Hematopoietic multipotent progenitor cell treated with erythropoietin and hydrocortisone succinate and interleukin-3 and kit ligand, for 6 days (in vitro differentiated cells): ENCODE results near the gene GOLGA3.
"Not testable (repeated sequence)": the region's sequence is repeated elsewhere in the genome, so short reads cannot be mapped to it uniquely, and the experiment has no call there.

Experiments used
- DNase-seq: peaks from one replicate; pipeline ENCODE4 v3.0.0-alpha.2; 2015

The GOLGA3 gene

DNA sequence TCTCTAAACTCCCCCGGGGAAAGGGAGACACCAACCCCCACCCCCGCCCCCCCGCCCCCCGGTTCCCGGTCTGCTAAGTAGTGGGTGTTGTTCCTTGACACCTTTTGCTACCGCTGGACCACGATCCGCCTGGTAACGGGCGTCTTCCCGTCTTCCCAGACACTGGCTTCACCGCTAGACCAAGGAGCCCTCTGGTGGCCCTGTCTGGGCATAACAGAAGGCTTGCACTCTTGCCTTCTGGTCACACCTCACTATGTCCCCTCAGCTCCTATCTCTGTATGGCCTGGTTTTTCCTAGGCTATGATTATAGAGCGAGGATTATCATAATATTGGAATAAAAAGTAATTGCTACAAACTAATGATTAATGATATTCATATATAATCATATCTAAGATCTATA lies 19.3 kb downstream of the GOLGA3 start:
- DNase-seq, result peak; percentile 53

DNA sequence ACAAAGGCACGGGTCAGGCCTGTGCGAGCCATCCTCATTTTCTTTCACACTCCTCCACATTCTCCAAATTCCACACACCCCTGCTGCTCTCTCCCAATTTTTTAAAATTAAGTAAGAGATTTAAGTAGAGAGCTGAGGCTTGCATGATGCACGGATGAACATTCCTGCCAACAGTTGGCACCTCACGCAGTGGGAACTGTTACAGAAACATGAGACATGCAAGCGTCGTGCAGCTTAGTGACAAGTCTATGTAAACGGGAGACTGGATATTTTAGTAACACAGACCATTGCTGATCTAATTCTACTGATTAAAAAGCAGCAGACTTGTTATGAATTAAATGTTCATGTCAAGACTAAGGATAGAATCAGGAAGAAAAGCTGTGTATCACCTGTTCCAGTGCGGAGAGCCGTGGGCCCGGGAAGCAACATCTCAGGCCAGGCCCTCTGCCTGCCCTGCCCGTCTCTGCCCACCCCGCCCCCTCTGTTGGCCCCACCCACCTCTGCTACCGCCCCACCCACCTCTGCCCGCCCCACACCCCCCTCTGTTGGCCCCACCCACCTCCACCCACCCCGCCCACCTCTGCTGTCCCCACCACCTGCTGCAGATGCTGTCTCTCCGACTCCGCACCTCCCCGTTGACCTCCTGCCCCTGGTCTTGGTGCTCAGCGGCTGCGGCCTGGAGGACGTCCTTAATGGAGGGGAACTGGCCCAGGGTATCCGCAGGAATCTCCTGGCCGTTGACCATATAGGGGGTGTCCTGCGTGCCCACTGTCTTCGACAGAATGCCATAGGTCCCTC lies 21.2 kb downstream of the GOLGA3 start:
- peak; percentile 57 for DNase-seq

DNA sequence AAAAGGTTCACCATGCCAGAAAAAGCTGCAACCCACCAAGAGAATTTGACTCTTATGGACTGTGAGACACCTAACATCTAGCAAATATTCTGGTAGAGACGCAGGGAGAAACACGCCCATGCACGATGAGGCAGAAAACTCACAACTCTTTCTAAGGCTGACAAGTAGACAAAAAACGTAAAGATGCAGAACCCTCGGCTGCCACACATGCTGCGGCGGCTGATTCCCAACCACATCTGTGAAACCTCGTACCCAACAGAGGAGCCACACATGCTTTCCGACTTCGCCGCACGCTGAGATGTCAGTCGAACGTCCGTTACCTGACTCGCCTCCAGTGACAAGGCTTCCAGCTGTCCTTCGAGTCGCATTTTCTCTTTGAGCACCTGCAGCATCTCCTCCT lies 21.8 kb downstream of the GOLGA3 start:
- DNase-seq, result no peak

DNA sequence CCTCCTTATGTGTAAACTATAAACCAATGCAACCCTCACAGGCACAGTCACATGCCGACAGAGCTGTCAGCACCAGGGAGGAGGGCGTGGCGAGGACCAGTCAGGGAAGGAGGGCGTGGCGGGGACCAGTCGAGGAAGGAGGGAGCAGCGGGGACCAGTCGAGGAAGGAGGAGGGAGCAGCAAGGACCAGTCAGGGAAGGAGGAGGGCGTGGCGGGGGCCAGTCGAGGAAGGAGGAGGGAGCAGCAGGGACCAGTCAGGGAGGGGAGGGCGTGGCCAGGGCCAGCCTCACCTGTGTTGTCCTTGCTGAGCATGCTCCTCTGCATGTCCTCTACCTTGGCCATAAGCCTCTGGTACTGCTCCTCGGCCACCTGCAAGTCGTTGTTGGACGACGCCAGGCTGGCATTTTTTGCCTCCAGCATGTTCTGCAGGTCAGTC lies 24.2 kb downstream of the GOLGA3 start:
- peak; percentile 26 for DNase-seq

DNA sequence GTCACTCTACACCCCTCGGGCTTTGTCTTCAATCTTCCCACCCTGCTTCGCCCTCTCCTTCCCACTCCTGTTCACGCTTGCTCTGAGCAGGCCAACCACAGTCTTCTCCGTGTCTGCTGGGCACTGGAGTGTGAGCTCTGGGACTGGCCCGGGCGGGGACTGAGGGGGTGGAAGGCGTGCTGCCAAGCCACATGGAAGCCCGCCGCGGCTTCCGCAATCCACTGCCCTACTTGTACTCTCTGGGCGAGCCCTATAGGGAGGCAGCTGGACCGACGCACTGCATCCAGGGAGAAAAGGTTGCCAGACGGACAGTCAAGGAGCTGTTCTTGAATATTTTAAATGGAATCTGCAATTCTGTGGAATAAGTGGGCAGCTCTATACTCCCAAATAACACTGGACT lies 24.8 kb downstream of the GOLGA3 start:
- DNase-seq, result no peak

DNA sequence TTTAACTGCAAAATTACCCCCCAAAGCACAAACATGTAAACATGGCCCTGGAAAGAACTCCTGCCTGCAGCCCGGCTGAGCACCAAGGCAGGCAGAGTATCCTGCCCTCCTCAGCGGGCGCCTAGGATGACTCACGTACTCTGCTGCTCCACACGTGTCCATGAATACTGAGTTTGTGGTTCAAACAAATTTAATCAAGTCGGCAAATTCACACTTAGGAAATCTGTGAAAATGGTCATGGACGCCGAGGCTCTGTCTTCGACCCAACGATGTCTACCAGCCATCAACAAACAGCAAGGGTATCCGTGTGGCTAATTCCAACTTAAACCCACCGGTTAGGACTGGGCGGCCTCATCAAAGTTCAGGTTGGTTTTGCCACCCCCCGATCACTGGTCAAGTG lies 25.5 kb downstream of the GOLGA3 start:
- no peak for DNase-seq

DNA sequence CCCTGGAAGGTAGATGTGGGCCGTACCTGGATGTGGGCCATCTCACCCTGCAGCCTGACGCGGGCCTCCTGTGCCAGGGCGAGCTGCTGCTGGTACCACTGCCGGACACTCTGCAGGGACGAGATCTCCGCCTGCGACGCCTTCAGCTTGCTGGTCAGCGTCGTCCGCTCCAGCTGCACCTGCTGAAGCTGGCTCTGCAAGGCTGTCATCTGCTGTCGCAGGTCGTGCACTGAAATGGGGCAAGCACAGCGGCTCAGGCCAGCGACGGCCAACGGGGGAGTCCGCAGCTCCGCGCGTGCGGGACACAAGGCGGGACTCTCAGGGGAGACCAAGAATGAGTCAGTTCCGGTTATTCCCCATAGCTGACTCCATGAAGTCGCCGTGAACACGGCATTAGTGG lies 26.9 kb downstream of the GOLGA3 start:
- no peak for DNase-seq

DNA sequence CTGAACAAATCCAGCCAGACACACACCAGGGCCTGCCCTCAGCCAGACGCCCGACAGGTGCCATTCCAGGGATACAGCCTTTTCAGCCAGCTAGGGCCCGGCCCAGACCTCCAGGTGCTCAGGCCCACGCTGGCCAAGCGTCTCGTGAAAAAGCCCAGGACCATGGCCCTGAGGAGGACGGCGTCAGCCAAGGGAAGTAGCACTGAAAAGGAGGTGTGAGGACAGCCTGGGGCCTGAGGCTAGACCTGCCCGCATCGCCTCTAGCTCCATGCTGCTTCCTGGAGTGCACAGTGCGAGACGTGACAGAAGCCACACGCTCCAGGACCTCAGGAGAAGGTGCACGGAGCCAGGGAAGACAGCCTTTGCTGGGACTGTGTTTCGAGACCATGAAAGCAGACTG lies 29.8 kb downstream of the GOLGA3 start:
- DNase-seq, result no peak

DNA sequence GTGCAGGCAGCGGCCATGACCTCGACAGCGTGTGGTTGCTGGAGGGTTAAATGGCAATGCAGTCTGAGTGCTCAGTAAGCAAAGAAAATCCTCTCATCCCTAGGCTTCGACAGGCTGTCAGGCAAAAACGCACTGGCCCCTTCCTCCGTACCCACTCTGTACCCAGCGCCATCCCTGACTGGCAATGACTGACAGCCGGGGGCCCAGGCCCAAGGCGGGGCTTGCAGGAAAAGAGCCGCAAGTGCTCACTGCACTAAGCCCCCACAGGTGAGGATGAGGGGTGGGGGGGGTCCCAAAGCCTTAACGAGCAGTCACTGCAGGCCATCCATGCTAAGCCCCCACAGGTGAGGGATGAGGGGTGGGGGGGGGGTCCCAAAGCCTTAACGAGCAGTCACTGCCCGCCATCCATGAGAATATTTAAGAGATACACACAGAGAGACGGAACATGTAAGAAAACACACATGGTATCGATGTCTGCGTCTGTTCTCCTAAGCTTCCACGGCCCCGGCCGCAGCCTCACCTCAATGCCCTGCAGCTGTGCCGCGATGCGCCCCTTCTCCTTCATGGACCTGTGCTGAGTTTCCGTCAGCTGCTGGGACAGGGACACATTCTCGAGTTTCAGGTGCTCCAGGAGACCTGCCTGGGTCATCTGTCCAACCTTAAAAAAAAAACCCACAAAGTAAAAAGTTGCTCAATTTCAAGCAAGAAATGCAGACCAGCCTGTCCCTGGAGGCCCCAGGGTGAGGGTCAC lies 30.7 kb downstream of the GOLGA3 start:
- no peak for DNase-seq

DNA sequence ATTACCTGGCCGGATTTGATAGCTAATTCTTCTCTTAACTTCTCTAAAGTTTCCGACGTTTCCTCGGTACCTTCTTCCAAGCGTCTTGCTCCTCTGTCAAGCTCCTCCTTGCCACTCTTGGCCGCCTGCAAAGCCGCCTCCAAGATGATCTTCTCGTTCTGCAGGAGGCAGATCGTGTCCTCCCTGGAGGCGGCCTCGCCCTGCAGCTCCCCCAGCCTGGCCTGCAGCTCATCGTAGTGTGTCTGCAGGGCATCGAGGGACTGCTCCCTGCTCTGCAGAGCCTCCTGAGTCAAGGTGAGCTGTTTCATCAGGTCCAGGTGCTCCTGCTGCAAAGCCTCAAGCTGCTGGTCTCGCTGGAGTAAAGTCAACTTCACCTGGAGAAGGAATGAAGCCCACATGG lies 32.8 kb downstream of the GOLGA3 start:
- no peak for DNase-seq

DNA sequence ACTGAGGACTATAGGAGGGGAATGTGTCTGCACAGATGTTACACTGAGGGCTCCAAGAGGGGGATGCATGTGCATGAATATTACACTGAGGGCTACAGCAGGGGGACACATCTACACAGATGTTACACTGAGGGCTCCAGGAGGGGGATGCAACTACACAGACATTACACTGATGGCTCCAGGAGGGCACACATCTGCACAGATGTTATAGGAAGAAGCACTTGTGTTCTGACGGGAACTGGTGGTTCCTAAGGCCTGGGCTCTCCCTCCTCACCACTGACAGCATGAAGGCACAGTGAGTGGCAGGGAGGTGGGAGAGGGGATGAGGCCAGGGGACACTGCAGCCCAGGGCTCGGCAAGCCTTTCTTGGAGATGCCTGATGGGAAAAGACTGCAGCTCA lies 36.7 kb downstream of the GOLGA3 start:
- DNase-seq, result not testable (repeated sequence)

DNA sequence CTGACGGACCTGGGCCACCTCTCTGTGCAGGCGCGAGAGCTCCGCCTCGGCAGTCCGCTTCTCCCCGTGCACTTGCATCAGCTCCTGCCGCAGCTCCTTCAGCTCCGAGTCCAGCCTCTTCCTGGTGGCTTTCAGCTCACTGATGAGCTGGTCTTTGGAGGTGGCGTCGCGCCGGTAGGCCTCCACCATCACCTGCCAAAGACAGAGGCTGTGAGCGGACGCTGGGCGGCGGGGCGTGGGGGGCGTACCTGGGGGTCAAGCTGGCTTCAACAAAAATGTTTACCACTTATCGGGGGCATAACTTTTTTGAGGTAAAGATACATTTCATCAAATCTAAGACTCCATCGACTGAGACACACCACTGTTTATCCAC lies 39.6 kb downstream of the GOLGA3 start:
- DNase-seq, result no peak

DNA sequence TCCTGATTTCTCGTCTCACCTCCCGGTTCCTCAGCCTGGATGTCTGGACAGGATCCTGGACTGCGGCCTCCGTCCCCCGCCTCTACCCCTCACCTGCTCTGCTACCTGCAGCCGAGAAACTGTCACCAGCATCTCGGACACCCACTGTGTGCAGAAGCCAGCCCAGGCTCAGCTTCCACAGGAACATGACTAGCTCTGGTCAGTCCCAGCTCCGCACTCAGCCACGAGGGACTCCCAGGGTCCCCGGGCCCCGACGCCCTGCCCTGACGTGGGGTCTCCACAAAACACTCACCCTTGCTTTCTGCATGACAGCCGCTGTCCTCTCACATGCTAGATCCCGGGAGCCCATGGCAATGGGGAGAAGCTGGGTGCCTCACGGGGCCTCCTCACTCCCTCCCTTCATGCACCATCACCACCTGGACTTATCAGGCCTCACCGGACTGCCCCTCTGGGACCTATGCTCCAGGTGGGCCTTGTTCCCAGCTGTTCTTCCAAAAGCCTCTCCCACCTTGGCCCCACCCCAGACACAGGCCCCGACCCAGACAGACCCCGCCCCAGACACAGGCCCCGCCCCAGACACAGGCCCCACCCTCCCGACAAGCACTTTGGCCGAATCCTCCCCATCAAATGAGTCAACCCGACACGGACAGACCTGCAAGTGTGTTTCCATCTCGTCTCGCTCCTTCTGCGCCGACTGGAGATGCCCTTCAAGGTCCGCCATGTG lies 40.1 kb downstream of the GOLGA3 start:
- DNase-seq, result no peak

DNA sequence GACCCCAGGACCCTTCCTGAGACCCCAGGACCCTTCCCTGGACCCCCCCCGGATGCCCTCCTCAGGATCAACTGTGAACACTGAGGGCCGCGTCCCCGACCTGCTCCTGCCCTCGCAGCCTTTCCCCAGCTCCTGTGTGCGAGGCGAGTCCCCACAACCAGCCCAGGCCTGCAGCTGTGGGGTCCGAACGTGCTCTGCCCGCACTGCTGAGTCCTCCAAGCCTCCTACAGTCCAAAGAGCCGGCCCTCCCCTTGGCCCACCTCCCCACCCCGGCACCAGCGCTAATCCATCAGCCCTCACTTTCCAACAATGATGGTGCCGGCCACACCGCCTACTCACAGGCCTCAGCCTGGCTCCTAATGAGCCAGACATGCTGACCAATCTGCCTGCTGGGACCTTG lies 40.8 kb downstream of the GOLGA3 start:
- no peak for DNase-seq

DNA sequence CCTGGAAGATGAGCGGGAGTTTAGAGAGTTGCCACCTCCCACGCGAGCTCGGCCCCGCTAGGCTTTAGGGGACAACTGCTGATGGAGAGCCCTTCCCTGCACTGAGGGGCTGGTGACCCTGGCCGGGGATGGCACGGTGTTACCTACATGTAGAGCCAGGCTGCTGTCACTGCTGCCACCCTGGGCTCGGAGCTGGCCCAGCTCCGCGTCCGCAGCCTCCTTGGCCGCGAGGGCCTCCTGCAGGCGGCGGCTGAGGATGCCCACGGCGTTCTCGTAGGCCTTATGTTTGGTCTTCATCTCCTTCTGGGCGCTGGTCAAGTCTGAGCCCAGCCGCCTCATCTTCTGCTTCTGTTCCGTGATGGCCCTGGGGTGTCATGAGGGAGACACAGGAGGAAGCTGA lies 42.5 kb downstream of the GOLGA3 start:
- DNase-seq, result no peak

DNA sequence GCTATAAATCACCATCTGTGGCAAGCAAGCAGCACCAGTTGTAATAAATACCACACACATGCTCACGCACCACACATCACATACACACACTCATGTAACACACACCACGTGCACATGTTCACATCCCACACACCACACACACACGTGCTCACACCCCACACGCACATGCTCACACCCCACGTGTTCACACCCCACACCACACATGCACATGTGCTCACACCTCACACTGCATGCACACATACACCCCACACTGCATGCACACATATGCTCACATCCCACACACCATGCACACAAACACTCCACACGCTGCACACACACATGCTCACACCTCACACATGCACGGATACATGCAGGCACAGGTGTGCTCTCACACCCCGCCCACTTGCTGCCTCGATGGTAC lies 44.1 kb downstream of the GOLGA3 start:
- DNase-seq, result no peak

DNA sequence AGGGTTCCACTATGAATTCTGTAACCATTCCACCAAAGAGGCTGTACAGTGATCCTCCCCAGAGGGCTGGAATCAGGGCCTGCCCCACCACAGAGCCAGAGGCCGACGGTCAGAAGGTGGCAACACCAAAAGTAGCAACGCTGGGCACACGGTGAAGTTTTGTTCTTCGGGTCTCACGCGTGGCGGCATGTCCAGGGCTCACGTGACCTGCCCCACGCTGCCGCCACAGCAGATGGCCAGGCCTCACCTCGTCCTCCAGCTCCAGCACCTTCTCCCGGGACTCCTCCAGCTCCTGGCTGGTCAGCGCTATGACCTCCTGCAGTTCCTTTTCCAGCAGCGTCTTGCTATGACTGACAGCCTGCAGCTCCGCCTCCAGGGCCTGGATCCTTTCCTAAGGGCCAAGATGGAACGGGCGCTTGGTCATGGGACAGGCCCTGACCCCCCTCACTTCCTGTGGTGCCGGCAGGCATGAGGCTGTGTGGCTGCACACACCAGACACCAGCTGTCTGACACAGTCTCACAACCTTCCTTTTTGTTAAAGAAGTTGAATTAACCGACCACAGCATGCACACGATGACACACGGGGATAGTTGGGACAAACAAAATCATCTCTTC lies 44.6 kb downstream of the GOLGA3 start:
- DNase-seq, result no peak

DNA sequence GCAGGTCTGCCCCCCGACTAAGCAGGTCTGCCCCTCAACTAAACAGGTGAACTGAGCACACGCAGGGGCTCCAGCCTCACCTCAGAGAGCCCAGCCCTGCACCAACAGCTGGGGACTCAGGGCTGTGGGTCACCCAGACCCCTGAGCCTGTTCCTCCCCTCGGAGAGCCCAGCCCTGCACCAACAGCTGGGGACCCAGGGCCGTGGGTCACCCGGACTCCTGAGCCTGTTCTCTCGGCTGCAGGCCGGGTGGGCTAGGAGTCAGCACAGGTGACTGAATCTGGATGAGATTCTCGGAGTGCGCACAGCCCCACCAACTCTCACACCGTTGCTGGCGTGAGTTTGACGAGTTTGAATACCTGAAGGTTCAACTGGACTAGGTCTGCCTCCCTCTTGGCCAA lies 46.7 kb downstream of the GOLGA3 start:
- no peak for DNase-seq

DNA sequence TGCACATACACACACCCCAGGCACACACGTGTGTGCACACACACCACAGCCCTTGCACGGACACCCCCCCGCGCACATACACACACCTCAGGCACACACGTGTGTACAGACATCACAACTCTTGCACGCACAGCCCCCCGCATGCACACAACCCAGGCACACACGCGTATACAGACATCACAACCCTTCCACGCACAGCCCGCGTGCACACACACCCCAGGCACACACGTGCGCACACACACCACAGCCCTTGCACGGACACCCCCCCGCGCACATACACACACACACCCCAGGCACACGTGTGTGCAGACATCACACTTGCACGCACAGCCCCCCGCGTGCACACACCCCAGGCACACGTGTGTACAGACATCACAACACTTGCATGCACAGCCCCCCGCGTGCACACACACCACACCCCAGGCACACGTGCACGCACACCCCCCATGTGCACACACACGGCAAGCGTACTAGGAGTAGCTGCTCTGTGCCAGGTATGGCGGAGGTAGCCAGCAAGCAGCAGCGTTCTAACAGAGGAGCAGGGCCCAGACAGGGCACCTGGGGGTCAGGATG lies 48.8 kb downstream of the GOLGA3 start:
- no peak for DNase-seq

DNA sequence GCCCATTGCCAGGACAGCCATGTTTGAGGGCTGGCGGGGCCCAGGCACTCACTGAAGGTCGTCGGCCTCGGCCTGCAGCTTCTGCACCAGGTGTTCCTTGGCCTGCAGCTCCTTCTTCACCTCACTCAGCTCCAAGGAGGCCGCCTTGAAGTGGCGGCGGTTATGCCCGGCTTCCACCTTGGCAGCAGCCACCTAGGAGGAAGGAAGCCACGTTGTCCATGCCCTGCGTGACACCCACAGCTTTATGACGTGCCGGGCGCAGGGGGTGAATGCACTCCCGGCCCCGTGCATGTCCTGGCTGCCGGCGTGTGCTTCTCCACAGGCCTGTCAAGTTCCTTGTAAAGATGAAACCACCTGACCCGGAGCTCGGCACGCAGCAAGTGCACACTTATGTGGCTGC lies 51.1 kb downstream of the GOLGA3 start:
- DNase-seq, result no peak

DNA sequence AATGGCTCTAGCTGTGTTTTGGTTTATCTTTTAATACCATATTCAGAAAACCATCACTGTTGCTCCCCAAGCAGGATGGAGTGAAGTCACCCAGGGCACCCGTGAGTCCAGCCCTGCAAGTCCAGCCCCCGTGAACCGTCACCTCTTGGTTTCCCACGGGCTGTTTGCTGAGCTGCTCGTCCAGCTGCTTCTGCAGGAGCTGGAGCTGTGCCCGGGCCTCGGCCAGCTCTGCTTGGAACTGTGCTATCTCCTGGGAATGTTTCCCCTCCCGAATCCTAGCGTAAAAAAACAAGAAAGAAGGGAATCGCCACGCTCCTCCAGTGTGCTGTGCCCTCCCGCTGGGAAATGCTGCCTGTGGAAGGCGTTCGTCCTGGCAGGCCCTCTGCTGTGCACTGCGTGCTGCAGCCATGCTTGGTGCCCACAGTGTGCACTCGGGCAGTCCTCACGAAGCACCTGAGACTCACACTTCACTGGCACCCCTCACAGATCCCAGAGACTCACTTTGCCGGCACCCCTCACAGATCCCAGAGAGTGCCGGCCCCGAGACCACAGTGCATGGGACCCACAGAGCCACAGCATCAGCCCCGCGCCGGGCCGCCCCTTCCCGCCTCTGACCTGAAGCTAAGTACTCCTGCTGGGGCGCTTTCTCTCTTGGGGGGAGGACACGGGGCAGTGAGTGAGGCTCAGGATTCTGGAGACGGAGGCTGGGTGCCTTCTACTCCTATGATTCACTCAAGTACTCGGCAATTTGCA lies 51.7 kb downstream of the GOLGA3 start:
- DNase-seq, result no peak

DNA sequence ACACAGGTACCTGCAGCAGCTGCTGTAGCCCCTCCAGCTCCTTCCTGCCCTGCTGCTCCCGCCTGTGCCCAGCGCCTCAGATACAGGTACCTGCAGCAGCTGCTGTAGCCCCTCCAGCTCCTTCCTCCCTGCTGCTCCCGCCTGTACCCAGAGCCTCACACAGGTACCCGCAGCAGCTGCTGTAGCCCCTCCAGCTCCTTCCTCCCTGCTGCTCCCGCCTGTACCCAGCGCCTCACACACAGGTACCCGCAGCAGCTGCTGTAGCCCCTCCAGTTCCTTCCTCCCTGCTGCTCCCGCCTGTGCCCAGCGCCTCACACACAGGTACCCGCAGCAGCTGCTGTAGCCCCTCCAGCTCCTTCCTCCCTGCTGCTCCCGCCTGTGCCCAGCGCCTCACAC lies 52.4 kb downstream of the GOLGA3 start:
- not testable (repeated sequence) for DNase-seq
